GM21528 (cell line): Measurements from ENCODE around the gene SUMO3.

ENCODE experiments used
- ATAC-seq: cut with Tn5 transposase; IDR thresholded peaks from one replicate; pipeline ENCODE4 v1.9.1; 2021; ENCODE audit warnings: mild to moderate bottlenecking, moderate library complexity; ENCODE audit not compliant: unreplicated experiment, low FRiP score

The SUMO3 gene

GRCh38 chr21:44763050-44763378 lies 54.8 kb downstream of the SUMO3 start:
- ATAC-seq, result no peak

DNA sequence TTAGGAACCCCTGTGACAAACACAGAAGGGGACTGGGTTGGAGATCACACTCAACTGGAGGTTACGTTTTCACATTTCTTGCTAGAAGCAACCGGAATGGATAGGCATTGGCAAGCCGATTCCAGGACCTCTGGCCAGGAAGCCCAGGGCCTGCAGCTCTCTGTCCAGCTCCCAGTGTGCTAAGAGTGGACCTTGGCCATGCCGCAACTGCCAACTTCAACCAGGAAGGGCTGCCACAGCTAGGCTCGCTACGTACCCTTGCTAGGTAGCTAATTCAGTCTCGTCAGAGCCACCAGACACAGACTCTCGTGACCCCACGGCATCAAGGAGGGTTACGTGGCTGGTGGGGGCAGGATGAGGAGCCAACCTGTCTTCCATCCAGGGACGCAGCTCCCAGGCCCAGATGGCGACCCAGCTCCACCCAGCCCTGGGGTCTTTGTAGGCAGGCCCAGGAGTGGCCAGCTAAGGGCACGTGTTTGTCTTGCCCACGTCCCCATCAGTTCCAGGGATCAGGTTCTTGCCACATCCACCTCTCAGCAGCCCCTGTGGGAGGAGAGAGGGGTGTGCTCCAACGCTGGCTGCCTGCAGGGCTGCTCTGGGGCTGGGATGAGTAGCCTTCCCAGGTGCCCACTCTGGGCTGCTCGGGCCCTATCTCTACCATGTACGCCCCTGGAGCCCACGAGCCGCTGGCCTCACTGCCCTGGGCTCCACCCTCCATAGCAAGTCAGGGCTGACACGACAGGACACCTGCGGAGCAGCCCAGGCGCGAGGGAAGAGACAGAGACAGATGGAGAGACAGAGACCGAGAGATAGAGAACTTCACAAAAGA lies 55.4 kb downstream of the SUMO3 start:
- ATAC-seq, result no peak

GRCh38 chr21:44761747-44762208 lies 56.1 kb downstream of the SUMO3 start:
- ATAC-seq, result no peak

- no peak for ATAC-seq
These were observed 56.7 kb downstream of the SUMO3 start for GRCh38 chr21:44761011-44761729.

GRCh38 chr21:44760376-44760775 lies 57.5 kb downstream of the SUMO3 start:
- no peak for ATAC-seq

DNA sequence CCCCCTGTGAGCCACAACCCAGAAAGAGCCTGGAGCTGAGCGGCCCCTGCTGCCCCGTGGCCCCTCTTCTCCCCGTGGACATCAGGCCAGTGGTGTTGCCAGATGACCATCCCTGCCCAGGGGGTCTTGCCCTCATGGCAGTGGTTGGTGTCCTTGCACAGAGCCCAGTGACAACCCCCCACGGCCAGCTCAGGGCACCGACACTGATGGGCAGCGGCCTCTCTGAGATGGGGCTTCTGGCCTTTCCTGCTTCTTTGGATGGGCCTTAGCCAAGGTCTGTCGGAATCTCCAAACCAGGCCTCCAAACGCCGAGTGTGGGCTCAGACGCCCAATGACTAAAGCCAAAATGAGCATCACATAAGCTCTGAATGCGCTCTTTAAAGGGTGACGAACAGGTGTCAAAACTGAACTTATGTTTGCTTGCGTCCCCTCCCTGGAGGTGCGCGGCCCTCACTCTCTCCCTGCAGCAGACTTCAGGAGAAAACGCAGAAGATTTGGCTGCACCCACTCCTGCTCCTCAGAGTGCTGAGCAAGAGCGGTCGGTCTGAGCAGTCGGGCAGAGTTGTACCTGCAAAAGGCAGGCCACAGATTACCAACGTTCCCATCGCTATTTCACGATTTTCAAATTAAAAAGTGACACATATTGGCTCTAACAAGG lies 58.1 kb downstream of the SUMO3 start:
- no peak for ATAC-seq

DNA sequence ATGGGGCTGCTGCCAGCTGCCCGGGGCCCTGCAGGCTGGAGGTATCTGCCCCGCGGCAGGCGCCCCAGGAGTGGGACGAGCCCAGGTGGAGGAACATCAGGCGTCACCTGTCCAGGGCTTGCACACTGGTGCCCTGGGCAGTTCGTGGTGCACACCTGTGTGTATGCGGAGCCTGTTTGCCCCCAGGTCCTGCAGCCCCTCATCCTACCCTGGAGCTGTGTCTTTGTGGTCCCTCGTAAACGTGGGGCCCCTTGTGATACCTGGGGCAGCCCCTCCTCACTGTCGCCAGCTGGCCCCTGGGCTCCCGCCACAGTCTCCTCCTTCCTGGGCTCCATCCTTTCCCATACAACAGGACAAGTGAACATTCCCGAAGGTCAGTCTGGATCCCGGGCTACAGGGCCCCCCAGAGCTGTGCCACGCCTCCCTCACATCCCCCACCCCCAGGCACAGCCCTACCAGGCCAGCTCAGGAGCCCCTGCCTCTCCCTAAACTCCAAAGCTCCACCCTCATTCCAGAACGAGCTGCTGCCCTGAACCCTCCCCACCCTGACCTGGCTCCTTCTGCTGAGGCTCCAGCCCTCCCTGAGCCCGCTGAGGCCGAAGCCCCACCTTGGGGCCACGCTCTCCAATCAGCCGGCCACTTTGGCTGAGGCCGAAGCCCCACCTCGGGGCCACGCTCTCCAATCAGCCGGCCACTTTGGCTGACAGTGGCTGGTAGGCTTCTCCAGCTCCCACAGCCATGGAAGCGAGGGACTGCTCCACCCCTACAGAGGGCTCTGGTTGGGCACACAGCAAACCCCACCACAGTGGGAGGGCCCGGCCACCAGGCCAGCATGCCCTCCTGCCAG lies 58.9 kb downstream of the SUMO3 start:
- no peak for ATAC-seq

GRCh38 chr21:44758141-44758561 lies 59.7 kb downstream of the SUMO3 start:
- no peak for ATAC-seq

DNA sequence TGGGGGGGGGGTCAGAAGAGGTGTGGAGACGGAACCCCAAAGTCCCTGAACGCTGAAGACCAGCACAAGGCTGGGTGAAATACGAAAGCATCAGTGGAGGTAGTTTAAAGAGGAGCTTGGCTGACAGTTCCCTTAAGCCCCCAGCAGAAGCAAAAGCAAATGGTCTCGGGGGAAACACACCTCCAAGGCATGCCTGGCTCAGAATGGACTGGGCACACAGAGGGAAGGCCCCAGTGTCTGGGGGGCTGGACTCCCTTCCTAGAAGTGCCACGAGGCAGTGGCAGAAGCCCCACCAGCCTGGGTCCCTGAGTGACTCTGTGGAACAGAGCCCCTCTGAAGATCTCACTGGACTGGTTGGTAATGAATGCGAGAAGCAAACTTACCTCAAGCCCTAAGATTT lies 60.1 kb downstream of the SUMO3 start:
- no peak for ATAC-seq

DNA sequence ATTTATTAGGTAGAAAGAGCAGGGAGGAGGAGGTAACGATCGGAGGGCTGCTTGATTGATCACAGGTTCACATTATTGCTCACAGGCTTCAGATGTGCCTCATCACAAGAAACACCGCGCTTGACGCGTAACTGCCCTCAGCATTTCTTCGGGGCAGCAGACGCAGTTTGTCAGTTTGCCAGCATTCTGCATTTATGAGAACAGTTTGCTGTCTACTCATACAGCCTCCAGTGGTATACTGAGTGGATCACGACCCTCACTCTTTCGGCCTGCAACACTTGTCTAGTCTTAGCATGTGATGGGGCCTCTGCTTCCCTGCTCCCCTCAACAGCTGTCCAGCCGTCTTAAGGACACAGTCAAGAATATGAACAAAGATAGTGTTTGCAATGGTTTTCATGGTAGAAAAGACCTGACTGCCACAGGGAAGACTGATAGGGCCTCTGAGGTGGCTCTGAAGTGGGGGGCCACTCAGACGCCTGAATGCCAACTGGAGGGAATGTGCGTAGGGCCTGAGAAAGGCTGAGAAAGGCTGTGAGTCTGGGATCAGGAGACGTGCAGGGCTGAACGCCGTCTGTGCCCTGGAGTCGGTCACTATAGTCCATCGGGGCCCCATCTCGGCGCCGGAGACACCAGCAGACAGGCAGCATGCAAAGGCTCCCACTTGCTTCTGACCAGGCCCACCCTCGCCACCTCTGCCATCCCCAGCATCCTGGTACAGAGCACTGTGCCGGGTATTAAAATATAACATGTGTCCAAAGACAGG lies 61.3 kb downstream of the SUMO3 start:
- ATAC-seq, result no peak
